HG02973 (cell line): ENCODE data around the gene LYPD1.

Source experiments
- ATAC-seq: cut with Tn5 transposase; IDR thresholded peaks from one replicate; pipeline ENCODE4 v1.9.1; 2021; ENCODE audit warnings: moderate library complexity; ENCODE audit not compliant: unreplicated experiment

LYPD1 gene

DNA sequence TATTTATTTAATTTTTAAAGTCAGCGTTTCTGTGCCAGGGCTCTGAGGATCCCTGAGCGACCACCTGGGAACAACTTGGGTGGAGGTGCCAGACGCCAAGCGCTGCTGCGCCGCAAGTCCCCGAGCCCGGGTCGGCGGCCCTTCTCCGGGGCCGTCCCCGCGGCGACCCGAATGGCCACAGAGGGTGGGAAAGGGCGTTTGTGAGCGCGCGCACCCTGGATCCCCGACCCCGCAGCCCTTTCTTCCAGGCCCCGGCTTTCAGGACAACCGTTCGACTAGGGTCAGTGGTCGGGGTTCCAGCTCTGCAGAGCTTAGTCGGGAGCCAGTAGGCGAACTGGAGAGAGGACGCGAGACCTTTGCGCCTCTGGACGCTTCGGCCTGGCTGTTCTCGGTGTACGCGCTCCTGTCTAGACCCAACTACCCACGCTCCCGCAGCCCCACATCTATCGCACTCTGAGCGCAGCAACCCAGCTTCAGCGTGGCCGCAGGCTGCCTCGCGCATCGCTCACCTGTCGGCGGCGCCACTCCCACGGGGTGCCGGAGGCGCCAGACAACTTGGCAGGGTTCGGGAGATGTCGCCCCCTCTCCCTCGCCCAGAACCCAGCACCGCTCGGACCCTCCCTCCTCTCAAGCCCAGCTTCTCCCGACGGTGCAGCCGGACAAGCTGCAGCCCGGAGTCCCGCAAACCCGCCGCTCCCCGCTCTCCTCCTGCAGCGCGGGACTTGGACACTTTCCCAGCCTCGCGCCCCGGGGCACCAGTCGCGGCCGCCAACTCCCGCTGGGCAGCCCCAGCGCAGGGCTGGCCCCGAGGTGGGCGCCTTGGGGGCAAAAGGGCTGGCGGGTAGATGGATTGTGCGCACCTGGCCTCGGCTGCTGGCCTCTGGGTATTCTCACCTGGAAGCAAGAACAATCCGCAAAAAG lies 758 bp downstream of the LYPD1 start:
- ATAC-seq: no peak

DNA sequence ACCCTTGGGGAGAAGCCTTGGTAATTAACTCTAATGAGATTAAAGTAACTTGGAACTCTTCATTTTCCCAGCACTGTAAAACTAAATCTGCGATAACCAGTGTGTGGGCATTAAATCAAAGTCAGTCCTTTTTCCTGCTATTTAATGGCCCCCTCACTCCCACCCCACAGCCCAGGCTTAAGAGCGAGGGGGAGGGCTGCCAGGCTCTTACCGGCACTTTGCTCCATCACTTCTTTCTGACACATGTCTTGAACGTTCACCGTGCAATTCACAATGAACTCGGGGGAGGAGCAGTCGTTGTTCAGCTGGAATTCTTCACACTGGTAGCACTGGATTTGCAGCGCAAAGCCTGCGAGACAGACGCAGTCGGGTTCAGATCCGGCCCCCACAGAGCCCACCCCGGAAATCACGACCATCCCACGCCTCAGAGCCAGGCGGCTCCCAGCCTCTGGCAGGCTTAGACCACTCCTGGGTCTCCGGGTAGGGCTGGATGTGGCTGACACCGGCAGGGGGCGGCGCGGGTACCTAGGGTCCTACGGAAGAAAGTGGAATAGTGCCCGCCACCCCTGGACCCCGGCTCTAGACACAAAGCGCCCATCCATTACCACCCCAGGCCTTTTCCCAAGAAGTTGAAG lies 1.7 kb downstream of the LYPD1 start:
- ATAC-seq: no peak

DNA sequence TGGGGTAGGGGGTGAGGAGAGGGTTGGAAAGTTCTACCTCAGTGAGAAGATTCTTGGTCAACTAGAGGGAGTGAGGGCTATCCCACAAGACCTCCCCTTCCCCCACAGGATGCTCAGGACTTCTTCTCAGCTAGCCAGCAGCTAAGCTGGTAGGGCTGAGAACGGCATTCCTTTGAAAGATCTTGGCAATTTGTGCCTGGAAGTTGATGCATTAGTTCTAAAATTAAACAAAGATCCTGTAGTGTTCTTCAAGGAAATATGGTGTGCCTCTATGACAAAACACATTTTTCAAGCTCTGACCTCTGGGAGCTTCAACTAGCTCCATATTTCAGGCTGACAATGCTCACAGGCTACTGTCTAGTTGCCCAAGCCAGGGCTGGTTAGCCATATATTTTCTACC lies 2.3 kb downstream of the LYPD1 start:
- no peak for ATAC-seq

DNA sequence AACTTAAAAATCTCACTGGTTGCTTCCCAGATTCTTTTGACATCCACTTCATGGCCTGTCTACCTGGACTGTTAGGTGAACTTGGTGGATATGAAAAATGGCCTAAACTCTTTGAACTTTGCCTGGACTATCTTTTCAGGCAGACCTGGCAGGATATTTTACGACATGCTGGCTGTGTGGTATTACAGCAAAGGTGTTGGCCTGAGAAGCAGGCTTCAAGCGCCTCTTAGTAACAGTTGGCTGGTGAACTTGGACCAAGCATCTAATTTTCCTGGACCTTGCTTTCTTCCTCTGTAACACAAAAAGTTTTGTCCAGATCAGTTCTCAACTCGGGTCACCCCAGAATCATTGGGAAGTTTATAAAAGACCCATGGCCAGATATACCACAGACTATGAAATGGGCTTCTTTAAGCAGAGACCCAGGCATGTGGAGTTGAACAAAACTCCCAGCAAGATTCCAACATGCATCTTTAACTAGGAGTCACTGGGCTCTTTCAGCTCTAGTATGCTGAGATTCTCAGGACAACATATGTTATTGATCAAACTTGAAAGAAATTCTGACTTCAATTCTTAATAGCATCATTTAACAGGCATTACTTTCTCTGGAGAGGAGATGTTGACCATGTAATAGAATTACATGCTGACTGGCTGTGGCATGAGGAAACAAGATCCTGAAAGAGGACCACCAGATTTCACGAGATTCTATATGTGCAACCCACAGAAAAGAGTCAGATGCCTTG lies 4.4 kb downstream of the LYPD1 start:
- no peak for ATAC-seq

DNA sequence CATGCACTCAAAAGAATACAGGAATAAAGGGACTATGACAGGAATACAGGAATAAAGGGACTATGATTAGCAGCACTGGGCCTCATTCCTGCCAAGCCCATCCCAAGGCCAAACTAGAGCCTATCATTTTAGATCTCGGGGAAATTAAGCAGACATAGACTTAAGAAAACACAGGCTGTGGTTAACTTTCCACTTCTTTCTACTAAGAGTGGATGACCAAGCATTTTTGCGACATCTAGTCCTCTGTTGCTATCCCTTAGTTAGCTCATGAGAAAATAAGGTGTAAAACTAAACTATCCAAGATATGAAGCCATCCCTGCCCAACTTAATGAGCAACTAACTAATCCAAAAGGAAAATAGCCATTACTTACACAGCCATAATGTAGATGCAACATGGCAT lies 5.9 kb downstream of the LYPD1 start:
- no peak for ATAC-seq

DNA sequence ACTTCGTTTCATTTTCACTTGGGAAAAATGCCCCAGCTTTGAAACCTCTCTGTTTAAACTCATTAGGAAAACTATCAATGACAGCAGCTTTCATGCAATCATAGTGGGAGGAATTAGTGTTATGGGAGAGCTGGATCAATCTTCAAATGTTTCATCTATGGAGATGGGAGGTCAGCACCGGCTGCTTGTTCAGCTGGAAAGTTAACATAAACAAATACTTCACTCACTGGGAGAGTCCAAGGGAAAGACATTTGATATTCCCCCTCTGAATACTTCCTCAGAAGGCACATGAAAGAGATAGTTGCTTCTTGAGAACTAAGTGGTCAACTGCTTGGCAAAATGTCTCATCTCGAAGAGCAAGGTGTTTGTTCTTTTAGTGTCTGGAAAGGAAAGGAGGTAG lies 7.3 kb downstream of the LYPD1 start:
- no peak for ATAC-seq

DNA sequence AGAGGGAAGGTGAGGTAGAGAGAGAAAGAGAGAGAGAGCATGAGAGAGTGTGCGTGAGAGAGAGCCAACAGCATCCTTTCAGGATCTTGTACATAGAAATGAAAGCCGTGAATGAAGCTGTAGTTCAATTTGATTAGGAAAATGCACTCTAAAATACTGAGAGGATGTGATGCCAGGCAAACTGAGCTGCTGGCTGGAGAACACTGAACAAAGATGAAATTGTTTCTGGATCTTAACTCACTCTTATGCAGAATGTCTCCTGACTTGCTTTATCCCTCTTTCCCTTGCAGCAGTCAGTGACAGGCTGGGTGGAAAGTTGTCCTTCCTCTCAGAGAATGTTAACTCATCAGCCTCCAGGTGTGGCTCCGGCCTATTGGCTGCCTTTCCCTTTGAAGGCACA lies 10.7 kb downstream of the LYPD1 start:
- no peak for ATAC-seq

DNA sequence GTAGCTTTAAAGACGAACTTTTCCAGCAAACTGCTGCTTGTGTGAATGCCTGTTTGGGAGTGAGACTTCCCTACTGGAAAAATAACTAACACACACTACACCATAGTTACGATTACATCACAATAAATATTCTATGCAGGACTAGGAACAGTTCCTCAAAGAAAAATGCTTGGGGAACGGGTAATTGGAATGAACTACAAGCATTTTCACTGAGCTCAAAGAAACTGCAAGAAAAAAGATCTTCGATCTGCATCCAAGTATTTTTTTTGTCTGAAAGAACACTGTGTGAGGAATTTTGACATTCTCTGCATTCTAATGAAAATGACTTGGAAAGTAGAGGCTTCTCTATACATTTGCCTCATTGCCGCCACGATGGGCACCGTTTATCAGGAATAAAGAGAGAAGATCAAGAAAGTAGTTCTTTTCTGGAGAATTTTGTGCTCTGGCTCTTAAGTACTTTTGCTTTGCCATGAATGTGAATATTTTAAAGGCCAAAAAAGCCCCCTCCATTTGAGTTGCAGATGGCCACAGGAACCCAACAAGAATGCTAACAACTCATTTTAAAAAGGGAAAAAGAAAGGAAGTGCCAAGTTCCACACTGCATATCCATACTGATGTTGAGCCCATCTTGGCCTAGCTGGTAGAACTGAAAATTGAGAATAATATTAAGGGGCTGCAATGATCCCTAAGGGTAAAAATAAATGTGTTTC lies 13.6 kb downstream of the LYPD1 start:
- ATAC-seq: no peak

DNA sequence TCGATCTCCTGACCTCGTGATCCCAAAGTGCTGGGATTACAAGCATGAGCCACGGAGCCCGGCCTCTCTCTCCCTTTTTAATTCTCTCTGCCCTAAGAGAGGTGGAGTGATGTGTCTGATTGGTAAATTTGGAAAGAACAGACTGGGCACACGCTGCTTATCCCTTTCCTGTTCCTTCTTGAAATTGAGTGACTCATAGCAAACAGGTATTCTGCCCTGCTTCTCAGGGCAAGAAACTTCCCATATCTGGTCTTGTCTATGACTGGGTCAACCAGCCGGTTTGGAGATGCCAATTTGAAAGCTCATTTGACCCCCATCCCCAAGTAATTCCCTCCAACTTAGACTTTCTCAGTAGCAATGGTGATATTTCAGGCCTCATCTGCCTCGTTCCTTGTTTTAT lies 15.0 kb downstream of the LYPD1 start:
- ATAC-seq: no peak

DNA sequence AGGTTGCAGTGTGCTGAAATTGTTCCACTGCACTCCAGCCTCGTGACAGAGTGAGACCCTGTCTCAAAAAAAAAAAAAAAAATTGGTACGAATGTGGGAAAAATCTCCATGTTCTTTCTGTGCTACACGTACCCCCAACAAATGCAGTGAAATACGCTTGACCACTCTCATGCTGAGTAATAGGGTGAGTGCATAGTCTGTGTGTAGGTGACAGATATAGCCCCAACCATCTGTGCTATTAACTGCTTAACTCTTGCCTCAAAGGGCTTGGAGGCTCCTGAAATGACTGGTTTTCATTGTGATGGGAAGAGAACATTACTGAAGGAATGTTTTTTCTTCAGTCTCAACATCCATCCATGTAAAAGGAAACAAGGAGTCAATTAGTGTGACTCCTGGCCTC lies 15.7 kb downstream of the LYPD1 start:
- no peak for ATAC-seq

DNA sequence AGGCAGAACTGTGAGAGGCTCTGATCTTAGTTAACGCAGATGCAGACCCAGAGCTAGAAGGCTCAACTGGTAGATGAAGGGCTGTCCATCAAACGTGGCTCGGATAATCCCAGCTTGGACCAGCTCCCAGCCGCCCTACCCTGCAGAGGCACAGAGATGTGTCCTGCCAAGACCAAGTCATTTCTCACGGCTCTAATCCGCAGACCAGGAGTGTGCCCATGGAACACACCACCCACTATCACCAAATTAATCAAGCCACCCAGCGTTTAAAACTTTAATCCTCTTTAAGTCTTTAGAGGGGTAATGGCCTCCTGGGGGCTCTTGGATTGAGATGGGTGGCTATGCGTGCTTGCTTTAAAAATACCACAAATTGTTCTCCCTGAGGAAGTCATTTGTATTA lies 17.5 kb downstream of the LYPD1 start:
- no peak for ATAC-seq

DNA sequence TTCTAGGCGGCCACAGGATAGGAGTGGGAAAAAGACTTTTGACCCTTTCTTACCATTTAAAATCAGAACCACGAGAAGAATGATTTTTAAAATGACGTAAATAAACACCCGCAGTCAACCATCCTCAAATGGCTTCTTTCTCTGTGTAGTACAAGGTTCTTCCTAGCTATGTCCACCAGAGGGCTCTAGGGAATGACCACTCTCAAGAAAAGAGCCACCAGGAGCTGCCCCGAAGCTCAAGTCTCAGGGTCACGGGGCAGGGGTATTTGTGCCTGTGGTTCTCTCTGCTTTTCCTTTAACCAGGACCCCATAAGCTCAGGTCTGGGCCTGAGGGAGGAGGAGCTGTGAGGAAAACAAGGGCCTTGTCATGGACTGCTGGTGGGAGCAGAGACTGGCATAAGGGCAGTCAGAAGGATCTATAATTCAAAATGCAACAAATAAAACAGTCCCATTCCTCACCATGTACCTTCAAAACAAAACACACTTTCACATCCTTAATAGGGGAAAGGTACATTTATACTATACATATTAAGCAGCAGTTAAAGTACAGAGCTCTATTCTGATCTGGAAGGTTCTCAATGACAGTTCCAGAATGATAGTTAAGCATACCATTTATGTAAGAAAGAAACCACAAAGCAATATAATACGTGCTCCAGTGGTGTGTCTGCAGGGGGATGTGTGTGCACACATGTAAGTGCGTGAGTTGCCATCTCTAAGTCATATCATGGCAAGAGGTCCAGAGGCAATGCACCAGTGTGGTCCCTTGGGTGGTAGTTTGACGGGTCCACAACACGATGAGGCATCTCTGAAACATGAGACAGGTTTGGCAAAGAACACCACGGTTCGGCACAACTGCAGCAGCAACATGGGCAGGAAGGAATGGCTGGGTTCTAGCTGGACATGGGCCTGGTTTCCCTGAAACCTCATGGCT lies 18.6 kb downstream of the LYPD1 start:
- ATAC-seq: no peak

DNA sequence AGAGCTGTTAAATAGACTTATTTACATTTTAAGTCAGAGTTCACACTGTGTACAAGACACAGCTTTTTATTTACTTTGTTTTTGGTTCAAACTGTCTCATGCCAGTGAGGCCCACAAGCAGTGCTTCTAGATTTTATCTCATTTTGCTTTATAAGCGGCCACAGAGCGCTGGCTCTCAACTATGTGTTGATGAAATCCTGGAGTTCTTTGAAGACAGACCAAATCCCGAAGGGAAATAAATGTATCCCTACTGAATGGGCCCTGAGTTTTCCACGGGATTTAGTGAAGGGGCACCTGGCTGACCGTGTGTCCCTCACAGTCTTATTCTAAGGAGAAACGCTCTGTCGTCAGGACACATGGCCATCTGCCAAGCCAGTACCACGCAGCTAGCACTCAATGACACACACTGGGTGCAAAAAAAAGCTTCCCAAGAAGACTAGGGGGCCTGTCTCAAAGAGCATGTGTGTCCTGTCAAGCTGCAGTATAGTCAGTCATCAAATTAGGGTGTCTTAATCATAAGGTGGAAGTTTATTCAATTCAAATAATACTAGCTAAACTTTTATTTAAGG lies 23.4 kb downstream of the LYPD1 start:
- no peak for ATAC-seq

DNA sequence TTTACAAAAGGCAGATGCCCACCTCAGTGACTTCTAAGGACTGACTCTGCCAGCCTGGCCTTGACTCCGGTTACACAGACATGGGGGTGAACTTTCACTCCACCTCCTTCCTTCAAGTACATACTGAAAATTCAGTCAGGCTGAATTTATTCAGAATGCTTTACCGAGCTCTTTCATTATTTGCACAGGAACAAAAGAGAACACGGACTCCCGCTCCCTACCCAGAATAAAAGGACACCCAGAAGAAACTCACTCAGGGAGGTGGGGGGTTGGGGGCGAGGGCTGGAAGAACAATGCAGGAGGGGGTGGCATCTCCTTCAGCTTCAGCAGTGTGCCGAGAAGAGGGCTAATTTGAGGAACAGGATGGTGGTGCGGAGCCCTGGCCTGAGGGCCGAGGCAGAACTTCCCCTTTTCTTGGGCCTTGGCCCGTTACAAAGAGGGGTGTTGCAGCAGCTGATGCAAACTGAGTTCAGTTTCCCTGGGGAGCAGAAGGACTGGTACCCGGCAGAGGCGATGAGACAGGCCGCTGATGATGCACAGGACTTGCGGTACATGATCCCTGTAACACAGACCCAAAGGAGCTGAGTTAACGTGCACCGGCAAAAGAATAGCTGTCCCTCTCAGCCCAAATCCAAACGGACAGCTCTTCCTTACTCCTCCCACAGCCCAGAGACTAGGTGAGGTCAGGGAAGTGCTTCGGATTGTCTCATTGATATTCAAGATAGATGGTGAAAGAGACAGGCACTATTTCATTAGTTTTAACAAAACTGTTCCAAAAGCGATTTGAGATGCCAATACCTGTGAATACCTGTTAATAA lies 24.1 kb downstream of the LYPD1 start:
- no peak for ATAC-seq

DNA sequence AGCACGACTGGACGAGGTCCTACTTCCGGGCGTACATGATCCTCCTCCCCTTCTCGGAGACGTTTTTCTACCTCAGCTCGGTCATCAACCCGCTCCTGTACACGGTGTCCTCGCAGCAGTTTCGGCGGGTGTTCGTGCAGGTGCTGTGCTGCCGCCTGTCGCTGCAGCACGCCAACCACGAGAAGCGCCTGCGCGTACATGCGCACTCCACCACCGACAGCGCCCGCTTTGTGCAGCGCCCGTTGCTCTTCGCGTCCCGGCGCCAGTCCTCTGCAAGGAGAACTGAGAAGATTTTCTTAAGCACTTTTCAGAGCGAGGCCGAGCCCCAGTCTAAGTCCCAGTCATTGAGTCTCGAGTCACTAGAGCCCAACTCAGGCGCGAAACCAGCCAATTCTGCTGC lies 24.8 kb downstream of the LYPD1 start:
- no peak for ATAC-seq

DNA sequence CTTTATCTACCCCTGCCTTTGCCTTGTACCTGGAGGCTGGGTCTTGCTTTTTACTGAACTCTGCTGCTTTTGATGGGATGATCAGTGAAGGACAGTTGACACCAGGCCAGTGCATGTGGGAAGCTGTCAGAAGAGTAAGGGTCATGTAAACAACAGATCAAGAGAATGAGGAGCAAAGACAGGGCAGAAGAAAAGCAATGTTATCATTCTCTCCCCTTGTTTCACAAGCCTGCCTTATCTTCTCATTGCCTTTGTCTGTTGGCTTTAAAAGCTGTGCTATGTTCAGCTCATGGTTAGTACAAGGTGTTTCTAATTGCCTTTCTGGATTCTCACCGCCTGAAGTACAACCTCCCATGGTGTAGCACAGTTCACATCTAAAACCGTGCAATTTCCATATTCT lies 27.6 kb downstream of the LYPD1 start:
- no peak for ATAC-seq

DNA sequence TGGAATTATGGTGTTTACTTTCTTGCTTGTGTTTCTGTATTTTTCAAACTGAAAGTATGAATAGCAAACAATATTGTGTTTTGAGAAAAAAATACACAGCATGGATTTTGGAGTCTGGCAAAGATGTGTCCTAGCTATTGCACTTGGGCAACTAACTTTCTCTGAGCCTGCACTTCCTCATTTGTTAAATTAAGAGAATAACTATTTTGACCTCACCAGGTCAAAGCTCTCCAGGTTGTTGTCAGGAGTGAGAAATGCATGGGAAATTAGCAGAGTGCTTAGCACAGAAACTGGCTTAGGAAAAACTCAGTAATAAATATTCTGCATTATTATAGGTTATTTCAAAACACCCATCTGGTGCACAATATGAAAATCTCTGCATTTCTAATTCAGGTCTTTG lies 28.2 kb downstream of the LYPD1 start:
- ATAC-seq: no peak

DNA sequence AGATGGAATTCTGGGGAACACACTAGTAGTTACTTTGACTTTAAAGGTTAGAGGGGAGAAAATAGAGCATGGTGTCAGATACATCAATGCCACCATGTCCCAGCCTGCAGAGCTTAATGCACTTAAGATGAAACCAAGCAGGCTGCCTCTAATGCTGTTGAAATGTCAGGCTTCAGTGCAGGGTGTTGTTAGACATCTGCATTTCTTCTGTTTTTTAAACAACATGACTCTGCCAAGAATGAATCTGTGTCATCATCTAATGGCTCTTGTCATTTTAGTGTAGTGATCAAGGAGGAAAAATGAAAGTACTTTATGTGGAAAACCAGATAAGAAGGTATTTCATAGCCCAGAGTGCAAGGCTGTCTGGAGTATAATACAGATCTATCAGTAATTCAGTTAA lies 29.9 kb downstream of the LYPD1 start:
- no peak for ATAC-seq
